Measurements from ENCODE around the gene NPIPB12.
"Not testable (repeated sequence)": the region's sequence is repeated elsewhere in the genome, so short reads cannot be mapped to it uniquely, and the experiment has no call there.

GRCh38 chr16:29459706-29460646, 46.2 kb downstream of the NPIPB12 start, which contains the start of gene SULT1A4:
- not testable (repeated sequence) for TF ChIP-seq EZH2phosphoT487 (IDR thresholded peaks at IDR 0.05; ENCODE audit: low read depth); CTCF (IDR thresholded peaks at IDR 0.05; ENCODE audit: low read depth, low read length)

Data from OCI-LY3 (cell line).